Bronchial epithelial cell (primary cell): ENCODE results near the gene TCF3. TPM values are rescaled to one million over a fixed set of nuclear protein-coding genes. Genes with fewer than 3 reads are reported as not detected.
"Not testable (repeated sequence)": the region's sequence is repeated elsewhere in the genome, so short reads cannot be mapped to it uniquely, and the experiment has no call there.

Source experiments
- DNase-seq: peaks from one replicate; pipeline ENCODE4 v3.0.0-alpha.2; 2010; ENCODE audit warnings: low read depth
- FAIRE-seq: peaks from 2 replicates; lab custom pipeline; 2011; peaks lifted over from hg19 to GRCh38; lab: Jason Lieb, UNC
- H3K27me3 ChIP-seq: 2 replicates; pipeline ENCODE4 v1.5.1; 2011; ENCODE audit warnings: low read length; ENCODE audit not compliant: control insufficient read depth, insufficient read depth
- H3K36me3 ChIP-seq: 2 replicates; pipeline ENCODE4 v1.5.1; 2011; ENCODE audit warnings: low read length; ENCODE audit not compliant: control insufficient read depth, insufficient read depth
- H3K4me3 ChIP-seq: 2 replicates; pipeline ENCODE4 v1.5.1; 2011; ENCODE audit warnings: mild to moderate bottlenecking, low read depth, low read length, control low read depth
- total RNA-seq: library from RNA; depleted of rRNA; stranded (reverse); fragments of >200 nt; gene quantifications from 2 replicates; pipeline ENCODE4 v1.2.1, GENCODE V29; 2014
- TF ChIP-seq, protein P1 (sequence below): IDR thresholded peaks from 2 replicates; pipeline ENCODE4 v1.5.1; 2011; ENCODE audit warnings: mild to moderate bottlenecking, moderate library complexity, low read length, control low read depth, inconsistent platforms; ENCODE audit not compliant: insufficient read depth, severe bottlenecking

The TCF3 gene
- total RNA-seq, 1 donor from 2014 or later: 68.2 TPM

DNA sequence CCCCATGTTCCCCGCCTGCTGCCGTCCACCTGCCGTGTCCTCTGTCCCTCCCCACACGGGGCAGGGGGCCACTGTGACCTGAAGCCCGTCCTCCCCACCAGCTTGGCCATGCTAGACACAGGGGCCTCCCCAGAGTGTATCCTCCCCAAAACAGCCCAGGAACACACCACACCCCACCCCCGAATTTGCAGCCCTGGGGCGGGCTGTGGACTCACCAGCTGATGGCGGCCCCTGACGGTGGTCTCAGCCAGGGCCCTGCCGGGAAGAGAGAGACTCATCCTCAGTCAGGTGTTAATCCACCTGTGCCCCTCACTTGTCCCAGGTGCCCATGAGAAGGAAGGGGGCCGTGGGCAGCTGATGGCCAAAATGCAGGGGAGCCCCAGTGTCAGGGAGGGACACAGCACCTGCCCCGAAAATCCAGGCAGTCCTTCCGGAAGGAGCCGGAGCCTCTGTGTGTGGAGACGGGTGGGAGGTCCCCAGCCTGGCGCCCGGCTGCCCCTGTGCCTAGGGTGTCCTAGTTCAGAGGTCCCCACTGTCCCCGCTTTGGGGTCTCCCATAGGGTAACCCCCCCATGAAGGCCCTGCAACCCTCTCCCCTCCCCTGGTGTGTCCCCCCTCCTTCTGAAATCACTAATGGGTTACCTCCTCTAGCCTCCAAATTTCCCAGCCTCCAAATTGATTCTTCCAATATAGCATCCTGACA is 39.3 kb upstream of the TCF3 start:
- Histone ChIP-seq H3K4me3 (no peak overlapping the region), H3K36me3 (no peaks in the 10 kb centered on the region), H3K27me3 (peaks cover 6% of the 10 kb centered on the region)
- TF ChIP-seq, protein P1, sequence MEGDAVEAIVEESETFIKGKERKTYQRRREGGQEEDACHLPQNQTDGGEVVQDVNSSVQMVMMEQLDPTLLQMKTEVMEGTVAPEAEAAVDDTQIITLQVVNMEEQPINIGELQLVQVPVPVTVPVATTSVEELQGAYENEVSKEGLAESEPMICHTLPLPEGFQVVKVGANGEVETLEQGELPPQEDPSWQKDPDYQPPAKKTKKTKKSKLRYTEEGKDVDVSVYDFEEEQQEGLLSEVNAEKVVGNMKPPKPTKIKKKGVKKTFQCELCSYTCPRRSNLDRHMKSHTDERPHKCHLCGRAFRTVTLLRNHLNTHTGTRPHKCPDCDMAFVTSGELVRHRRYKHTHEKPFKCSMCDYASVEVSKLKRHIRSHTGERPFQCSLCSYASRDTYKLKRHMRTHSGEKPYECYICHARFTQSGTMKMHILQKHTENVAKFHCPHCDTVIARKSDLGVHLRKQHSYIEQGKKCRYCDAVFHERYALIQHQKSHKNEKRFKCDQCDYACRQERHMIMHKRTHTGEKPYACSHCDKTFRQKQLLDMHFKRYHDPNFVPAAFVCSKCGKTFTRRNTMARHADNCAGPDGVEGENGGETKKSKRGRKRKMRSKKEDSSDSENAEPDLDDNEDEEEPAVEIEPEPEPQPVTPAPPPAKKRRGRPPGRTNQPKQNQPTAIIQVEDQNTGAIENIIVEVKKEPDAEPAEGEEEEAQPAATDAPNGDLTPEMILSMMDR: no peak
- FAIRE-seq (no peak), DNase-seq (no peak)

DNA sequence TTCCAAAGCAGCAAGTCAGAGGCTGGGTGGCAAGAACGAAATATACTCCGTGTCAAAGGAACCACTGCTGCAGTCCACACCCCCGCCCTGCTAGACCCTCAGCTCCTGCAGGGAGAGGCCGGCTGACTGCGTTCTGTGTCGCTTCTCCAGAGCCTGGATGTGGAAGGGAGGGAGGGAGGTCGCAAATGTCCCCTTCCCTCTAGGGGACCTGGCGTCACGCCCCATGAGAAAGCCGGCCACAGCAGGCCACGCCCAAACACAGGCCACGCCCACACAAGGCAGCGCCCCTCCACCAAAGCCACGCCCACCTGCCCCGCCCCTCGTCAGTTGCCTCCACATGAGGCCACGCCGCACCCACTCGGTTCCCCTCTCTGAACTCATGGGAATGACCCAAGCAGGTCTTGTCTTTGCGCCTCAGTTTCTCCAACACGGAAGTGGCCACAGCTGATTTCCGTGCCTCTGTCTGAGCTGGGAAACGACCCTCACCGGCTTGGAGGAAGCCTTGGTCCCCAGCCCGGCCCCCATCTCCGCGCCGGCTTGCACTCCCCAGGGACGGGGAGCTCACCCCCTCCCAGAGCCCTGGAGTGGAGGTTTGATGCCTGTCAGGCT is 38.4 kb upstream of the TCF3 start:
- no peak overlapping the region for H3K4me3 ChIP-seq
- peaks cover 6% of the 10 kb centered on the region for H3K27me3 ChIP-seq
- DNase-seq: peak; percentile 25
- TF ChIP-seq, protein P1: no peak
- no peaks in the 10 kb centered on the region for H3K36me3 ChIP-seq
- FAIRE-seq: no peak

DNA sequence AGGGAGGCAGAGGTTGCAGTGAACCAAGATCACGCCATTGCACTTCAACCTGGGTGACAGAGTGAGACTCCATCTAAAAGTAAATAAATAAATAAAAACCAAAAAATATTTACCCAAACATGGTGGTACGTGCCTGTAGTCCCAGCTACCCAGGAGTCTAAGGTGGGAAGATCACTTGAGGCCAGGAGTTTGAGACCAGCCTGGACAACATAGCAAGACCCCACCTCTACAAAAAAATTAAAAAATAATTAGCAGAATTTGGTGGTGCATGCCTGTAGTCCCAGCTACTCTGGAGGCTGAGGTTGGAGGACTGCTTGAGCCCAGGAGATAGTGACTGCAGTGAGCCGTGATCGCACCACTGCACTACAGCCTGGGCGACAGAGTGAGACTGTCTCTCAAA is 33.4 kb upstream of the TCF3 start:
- H3K36me3 ChIP-seq, FAIRE-seq, DNase-seq, H3K4me3 ChIP-seq, H3K27me3 ChIP-seq: not testable (repeated sequence)

DNA sequence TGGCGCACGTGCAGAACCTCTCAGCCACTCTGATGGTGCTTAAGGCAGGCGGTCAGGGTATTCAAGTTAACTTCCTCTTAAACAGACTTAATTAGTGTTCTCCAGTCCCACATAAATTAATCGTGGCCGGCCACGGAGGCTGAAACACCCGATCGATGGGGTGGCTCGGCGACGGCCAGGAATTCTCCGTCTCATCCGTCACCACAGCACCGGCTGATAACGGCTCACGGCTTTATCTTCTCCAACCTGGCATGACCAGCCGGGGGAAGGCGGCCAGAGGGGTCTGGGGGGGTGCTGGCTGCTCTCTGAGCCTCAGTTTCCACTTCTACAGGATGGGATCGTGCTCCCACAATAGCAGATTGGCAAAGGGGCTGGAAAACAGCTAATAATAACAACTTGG is 32.6 kb upstream of the TCF3 start:
- DNase-seq: no peak
- TF ChIP-seq, protein P1: no peak
- no peak overlapping the region for H3K4me3 ChIP-seq
- H3K27me3 ChIP-seq: peaks cover 4% of the 10 kb centered on the region
- no peaks in the 10 kb centered on the region for H3K36me3 ChIP-seq
- no peak for FAIRE-seq

DNA sequence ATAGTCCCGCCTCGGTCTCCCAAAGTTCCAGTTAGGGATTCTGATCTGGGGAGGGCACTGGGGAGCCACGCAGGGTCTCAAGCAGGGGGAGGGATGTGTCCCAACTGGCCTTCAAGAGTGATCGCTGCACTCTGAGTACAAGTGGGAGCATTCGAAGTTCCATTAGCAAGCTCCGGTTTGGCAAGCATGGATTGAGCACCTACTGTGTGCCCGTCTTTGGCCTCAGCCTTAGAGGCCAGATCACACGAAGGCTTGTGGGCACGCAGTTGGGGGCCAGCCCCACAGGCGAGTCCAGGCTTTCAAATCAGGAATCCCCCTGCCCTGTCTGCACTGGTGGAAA is 32.1 kb upstream of the TCF3 start:
- Histone ChIP-seq H3K4me3 (no peak overlapping the region), H3K27me3 (peaks cover 4% of the 10 kb centered on the region), H3K36me3 (no peaks in the 10 kb centered on the region)
- FAIRE-seq: no peak
- DNase-seq: no peak
- TF ChIP-seq, protein P1: no peak

DNA sequence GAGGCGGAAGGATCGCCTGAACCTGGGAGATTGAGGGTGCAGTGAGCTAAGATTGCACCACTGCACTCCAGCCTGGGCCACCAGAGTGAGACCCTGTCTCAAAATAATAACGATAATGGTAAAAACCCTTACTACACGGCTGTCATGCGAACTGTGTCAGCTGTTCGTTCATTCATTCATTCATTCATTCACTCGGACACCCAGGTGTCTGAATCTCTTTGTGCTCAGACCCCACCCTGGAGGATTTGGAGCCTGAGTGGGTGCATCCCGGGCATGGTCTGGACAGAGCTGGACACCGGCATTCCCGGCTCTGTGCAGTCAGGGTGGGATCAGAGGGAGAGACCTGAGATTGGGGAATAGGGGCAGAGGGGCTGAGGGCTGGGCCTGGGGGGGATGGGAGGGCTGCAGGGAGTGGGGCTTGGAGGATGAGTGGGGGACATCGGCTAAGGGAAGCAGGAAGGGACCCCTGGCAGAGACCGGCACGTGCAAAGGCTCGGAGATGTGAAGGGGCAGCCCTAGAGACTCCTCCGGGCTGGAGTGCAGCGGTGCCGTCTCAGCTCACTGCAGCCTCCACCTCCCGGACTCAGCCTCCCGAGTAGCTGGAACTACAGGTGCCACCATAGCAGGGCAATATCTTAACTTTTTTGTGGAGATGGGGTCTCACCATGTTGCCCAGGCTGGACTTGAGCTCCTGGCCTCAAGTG is 31.6 kb upstream of the TCF3 start:
- DNase-seq: no peak
- H3K36me3 ChIP-seq: no peaks in the 10 kb centered on the region
- no peak overlapping the region for H3K4me3 ChIP-seq
- peaks cover 4% of the 10 kb centered on the region for H3K27me3 ChIP-seq
- no peak for FAIRE-seq
- TF ChIP-seq, protein P1: no peak
